ENCODE data around the gene RAI14.
A peak's percentile ranks its signal among the peaks of the same experiment; 100 is the strongest.
"Not testable (repeated sequence)": the region's sequence is repeated elsewhere in the genome, so short reads cannot be mapped to it uniquely, and the experiment has no call there.

The RAI14 gene

DNA sequence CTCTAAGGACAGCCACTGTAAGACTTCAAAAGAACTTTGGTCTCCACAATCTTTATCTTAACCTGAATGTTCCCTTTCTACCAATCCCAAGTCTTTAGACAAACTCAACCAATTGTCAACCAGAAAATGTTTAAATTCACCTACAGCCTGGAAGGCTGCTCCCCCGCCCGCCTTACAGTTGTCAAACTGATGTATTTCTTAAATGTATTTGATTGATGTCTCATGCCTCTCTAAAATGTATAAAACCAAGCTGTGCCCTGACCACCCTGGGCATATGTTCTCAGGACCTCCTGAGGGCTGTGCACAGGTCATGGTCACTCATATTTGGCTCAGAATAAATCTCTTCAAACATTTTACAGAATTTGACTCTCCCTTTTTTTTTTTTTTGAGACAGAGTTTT, 45.3 kb downstream of the RAI14 start:
- DNase-seq: not testable (repeated sequence)

DNA sequence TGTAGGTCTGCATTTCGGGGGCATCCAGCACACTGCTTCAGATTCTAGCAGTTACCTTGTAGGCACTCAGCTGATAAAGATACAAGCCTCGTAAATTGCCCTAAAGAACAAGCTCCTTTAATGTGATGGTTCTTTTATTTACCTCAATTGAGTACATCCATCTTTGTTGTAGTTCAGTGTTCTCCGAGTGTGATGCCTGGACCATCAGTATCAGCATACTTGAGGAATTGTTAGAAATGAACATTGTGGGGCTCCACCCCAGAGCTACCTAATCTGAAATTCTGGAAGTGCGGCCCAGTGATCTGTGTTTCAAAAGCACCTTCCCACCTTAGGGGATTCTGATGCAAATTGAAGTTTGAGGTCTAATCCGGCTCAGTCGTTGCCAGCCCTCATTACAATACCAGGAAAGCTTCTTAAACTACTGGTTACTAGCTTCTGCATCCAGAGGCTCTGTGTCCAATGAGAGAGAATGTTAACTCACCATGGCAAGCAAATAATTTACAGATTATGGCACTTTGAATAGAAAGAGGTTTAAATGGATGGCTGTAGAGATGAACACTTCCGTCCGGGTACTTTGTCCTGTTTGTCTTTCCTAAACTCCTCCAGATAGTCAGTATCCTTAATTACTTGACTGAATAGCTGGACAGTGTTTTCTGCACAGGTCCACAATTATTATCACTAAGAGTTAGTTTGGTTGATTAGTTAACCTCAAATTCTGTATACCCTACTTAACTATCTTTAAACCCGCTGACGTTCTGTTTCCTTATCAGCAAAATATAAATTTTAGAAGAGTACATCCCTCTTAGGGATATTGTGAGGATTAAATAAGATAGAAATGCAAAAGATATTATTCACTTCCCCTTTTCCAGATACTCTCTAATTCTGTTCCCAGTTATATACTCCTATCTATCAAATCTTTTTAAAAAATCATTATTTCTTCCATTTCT, 47.9 kb downstream of the RAI14 start:
- no peak for DNase-seq

GRCh38 chr5:34706084-34706483, 50.0 kb downstream of the RAI14 start:
- DNase-seq: no peak

GRCh38 chr5:34707451-34708107, 51.5 kb downstream of the RAI14 start:
- no peak for DNase-seq

GRCh38 chr5:34708777-34709176, 52.6 kb downstream of the RAI14 start:
- no peak for DNase-seq

DNA sequence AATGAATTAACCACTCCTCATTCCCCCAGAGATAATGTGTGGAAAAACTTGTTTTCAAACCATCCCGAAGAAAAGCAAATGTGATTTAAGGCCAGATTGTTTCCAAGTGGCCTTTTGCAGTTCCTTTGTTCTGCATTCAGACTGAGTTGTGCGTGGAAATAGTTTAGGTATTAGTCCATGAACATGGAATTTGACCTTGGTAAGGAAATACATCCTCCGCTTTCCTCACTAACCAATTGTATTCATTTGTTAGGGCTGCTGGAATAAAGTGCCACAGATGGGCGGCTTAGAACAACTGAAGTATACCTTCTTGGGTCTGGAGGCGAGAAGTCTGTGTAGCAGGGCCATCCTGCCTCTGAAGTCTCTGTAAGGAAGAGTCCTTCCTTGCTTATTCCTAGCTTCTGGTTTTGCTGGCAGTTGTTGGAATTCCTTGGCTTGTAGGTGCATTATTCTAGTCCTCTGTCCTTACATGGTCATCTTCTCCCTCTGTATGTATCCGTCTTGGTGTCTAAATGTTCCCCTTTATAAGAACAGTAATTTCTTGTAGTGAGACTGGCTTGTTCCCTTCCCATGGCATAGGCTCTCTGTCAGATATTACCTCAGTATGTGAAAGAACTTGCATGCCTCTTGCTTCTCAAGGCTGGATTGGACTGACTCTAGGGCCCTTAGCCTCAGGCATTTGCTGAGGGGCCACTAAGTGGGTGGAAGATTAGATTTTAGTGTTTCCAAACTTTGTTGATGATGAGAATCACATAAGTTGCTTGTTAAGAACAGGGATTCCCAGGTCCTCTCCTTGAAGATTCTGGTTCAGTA, 53.9 kb downstream of the RAI14 start:
- no peak for DNase-seq

DNA sequence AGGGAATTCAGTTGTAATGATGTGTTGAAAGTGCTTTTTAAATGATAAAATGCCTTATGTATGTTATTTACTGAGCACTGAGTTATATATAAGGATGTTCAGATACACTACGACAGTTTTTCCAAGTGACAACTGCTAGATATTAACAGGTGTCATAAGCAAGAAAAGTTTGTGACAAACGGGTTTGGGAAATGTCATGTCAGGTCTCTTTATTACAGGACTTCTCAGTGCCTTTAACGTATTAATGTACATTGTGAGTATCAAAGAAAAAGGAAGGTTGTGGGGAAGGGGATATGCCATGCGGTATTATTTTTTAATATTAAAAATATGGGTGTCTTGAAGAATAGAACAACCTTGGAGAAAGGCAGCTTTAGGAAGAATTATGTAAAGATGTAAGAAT, 56.4 kb downstream of the RAI14 start:
- no peak for DNase-seq

DNA sequence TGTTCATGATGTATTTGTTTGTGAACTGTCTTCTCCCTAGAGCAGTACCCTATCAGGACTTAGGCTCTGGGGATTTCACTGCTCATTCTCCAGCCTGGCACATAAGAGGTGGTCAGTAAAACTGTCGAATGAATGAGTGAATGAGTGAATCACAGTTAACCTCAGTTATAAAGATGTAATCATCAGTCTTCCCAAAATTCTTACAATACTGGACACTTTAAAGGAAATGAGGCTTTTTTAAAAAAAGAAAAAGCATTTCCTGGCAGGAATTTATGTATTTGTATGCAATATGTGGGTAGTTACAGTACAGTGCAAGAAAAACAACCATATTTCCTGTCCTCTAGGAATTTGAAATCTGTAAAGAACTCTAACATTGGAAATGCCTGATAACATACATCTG, 59.6 kb downstream of the RAI14 start:
- no peak for DNase-seq

- no peak for DNase-seq
These were observed 60.9 kb downstream of the RAI14 start for GRCh38 chr5:34716986-34717385.

GRCh38 chr5:34717426-34718327, 61.5 kb downstream of the RAI14 start:
- DNase-seq: no peak

- DNase-seq: no peak
These were observed 62.4 kb downstream of the RAI14 start for GRCh38 chr5:34718516-34718915.

GRCh38 chr5:34719029-34719428, 62.9 kb downstream of the RAI14 start:
- no peak for DNase-seq

GRCh38 chr5:34721327-34721726, 65.2 kb downstream of the RAI14 start:
- no peak for DNase-seq

DNA sequence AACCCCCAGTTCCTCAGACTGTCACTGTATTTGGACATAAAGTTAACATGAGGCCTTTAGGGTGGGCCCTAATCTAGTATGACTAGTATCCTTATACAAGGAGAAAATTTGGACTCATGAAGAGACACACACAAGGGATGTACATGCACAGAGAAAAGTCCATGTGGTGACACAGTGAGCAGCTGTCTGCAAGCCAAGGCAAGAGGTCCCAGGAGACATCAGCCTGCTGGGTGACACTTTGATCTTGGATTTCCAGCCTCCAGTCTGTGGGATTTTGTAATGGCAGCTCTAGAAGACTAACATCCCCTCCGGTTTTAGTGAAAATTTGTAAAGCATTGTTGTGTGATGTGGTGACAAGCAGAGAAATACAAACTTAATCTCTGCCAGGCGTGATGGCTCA, 66.1 kb downstream of the RAI14 start:
- no peak for DNase-seq

DNA sequence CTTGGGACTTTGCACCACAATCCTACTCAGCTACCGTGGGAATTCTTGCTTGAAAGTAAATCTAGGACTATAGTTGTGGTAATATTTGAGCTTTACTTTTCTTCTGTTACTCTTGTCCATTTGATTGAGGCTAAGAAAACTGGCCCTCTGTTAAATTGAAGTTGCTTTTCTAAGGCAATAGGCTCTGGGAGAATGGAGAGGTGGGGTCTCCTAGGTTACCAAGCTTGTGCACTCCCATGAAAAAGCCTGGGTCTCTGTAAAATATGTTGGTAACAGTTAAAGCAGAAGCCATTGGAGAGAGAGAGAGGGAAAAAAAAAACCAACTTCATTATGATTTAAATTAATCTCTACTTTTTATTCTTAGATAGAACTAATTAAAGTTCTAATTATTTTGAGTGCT, 68.6 kb downstream of the RAI14 start:
- DNase-seq: no peak

DNA sequence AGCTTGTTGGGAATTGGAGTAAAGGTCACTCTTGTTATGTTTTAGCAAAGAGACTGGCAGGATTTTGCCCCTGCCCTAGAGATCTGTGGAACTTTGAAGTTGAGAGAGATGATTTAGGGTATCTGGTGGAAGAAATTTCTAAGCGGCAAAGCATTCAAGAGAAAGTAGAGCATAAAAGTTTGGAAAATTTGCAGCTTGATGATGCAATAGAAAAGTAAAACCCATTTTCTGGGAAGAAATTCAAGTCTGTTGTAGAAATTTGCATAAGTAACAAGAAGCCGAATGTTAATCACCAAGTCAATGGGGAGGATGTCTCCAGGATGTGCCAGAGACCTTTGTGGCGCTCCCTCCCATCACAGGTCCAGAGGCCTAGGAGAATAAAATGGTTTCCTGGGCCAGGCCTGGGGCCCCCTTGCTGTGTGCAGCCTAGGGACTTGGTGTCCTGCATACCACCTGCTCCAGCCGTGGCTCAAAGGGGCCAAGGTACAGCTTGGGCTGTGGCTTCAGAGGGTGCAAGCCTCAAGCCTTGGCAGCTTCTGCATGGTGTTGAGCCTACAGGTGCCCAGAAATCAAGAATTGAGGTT, 71.1 kb downstream of the RAI14 start:
- not testable (repeated sequence) for DNase-seq

GRCh38 chr5:34728236-34728635, 72.1 kb downstream of the RAI14 start:
- DNase-seq: no peak

GRCh38 chr5:34731435-34732232, 75.5 kb downstream of the RAI14 start:
- DNase-seq: peak; percentile 6

DNA sequence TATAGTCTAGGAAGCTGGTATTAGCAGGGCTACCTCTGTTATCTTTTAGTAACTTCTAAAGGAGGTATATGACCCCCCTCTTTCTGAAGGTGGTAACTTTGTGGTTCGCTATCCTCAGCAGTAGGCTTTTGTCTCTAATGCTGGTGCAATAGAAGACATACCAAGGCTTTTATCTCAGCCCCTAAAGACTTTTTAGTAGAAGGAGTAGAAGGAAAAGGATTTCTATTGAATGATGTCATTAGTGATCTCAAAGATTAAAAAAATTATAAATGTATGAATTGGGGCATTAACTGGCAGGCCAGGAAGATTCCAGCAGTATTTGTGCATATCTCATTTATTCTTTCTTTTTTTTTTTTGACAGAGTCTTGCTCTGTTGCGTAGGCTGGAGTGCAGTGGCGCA, 78.2 kb downstream of the RAI14 start:
- DNase-seq: no peak

DNA sequence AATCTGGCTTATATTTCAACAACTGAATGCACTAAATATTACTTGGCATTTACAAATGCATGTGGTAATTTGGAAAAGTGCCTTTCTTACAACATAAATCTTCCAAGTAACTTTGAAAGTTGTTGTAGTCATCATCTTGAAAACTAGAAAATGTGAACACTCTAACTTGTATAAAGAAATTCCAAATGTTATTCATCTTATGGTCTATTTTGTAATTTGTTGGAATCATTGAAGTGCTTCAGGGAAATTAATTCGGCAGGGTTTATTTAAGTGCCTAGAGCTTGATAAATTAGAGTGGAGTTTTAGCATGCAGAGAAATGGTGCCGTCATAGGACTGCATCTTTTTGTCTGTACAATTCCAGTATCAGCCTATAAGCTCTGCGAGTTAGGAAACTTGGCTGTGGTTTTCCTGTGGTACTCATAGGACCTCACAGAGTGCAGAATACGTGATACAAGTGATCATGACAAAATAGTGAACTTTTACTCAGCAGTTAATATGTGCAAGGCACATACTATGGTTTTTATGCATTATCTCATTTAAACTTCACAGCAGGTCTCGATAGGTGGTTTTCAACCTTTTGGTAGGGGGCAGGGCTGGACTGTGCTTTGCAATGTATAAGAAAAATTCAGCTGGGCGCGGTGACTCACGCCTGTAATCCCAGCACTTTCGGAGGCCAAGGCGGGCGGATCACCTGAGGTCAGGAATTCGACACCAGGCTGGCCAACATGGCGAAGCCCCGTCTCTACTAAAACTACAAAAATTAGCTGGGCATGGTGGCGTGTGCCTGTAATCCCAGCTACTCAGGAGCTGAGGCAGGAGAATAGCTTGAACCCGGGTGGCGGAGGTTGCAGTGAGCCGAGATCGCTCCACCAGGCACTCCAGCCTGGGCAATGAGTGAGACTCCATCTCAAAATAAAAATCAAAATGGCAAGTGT, 79.6 kb downstream of the RAI14 start:
- peak; percentile 3 for DNase-seq

Measured in suppressor macrophage treated with lipopolysaccharide for 4 hours (primary cell).